HG02981 (cell line): ENCODE measurements around the gene ISLR.

Source experiments
- ATAC-seq: cut with Tn5 transposase; IDR thresholded peaks from one replicate; pipeline ENCODE4 v1.9.1; 2021; ENCODE audit warnings: mild to moderate bottlenecking, moderate library complexity; ENCODE audit not compliant: unreplicated experiment

Gene ISLR

GRCh38 chr15:74173380-74174218 is at the start of gene ISLR:
Gene ISLR (plus strand): TSS chr15:74173710. CDS start chr15:74174859, 1,149 bp downstream.
- ATAC-seq: no peak

- no peak for ATAC-seq
Measured at GRCh38 chr15:74124196-74124595, 49.3 kb upstream of the ISLR start.

- ATAC-seq: no peak
Measured at GRCh38 chr15:74124759-74125158, 48.8 kb upstream of the ISLR start.

- ATAC-seq: no peak
Measured at GRCh38 chr15:74127255-74127953, 46.1 kb upstream of the ISLR start.

GRCh38 chr15:74127954-74128784 is 45.3 kb upstream of the ISLR start:
- no peak for ATAC-seq

- ATAC-seq: no peak
Measured at GRCh38 chr15:74128785-74129585, 44.5 kb upstream of the ISLR start.

- no peak for ATAC-seq
Measured at GRCh38 chr15:74129586-74130154, 43.8 kb upstream of the ISLR start.

GRCh38 chr15:74130155-74130848 is 43.2 kb upstream of the ISLR start, which contains the start of gene ISLR2:
Gene ISLR2 (plus strand): TSS chr15:74130586. CDS start chr15:74132755, 2,169 bp downstream.
- no peak for ATAC-seq

GRCh38 chr15:74130849-74131627 is 42.5 kb upstream of the ISLR start:
- ATAC-seq: no peak

- no peak for ATAC-seq
Measured at GRCh38 chr15:74131628-74132413, 41.7 kb upstream of the ISLR start.

- ATAC-seq: no peak
Measured at GRCh38 chr15:74132681-74133651, 40.5 kb upstream of the ISLR start.

- no peak for ATAC-seq
Measured at GRCh38 chr15:74133694-74134386, 39.7 kb upstream of the ISLR start.

- no peak for ATAC-seq
Measured at GRCh38 chr15:74134387-74135027, 39.0 kb upstream of the ISLR start.

- no peak for ATAC-seq
Measured at GRCh38 chr15:74135041-74135565, 38.4 kb upstream of the ISLR start.

- no peak for ATAC-seq
Measured at GRCh38 chr15:74136540-74136813, 37.0 kb upstream of the ISLR start.
